GM04504 (cell line): Measurements from ENCODE around the gene ZBTB6.
"Not testable (repeated sequence)": the region's sequence is repeated elsewhere in the genome, so short reads cannot be mapped to it uniquely, and the experiment has no call there.

ENCODE experiments used
- DNase-seq: peaks from one replicate; pipeline ENCODE4 v3.0.0-alpha.2; 2012; ENCODE audit warnings: low read depth

The ZBTB6 gene

DNA sequence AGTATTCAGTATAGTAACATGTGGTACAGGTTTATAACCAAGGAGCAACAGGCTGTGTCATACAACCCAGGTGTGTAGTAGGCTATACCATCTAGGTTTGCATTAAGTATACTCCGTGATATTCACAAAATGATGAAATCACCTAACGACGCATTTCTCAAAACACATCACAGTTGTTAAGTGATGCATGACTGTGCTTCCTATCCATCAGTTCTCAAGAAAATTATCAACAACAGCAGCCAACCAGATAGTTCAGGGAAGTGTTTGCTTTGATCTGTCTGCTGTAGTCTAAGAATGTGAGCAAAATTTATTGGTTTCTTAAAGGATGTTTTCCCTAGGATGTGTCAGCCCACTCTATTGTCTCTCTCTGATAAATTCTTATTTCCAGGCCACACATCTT is 10.8 kb upstream of the ZBTB6 start:
- DNase-seq: no peak

GRCh38 chr9:122922713-122923112 is 9.6 kb upstream of the ZBTB6 start:
- no peak for DNase-seq

GRCh38 chr9:122918310-122918709 is 5.2 kb upstream of the ZBTB6 start:
- no peak for DNase-seq

DNA sequence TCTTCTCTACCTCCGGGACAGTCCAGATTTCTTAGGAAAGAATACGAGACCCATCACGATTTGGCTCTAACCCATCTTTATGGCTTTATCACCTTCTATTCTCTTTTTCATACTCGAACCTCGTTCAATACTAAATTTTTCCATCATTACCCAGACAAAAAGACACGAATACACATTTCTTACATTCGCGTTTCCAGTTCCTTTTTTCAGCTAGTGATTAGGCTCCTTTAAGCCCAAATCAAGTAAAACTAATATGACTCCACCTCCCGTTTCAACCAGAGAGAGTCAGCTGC is 506 bp downstream of the ZBTB6 start:
- no peak for DNase-seq

- not testable (repeated sequence) for DNase-seq
These were observed 7.0 kb downstream of the ZBTB6 start for GRCh38 chr9:122906122-122906521.

GRCh38 chr9:122904823-122905710 is 8.1 kb downstream of the ZBTB6 start, which contains the start of gene RC3H2:
Gene RC3H2 (minus strand): TSS chr9:122905359. CDS start chr9:122897509, 7,850 bp downstream.
- DNase-seq: peak; percentile 100

DNA sequence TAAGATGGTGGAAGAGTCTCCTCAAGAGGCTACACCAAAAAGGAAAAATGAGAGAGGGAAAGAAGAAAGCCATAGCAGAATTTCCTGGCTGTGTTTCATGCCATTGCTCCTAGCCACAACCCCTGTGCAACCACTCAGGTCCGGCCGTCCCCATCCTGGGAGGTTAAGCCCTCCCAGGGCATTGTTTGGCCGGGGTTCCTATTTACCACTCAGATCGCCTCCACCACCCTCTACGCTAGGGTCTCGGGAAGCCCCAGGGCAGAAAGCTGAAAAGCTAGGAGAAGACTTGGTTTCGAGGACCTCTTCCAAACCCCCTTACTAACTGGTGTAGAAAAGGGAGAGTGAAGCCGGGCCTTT is 8.7 kb downstream of the ZBTB6 start:
- DNase-seq: no peak

GRCh38 chr9:122900791-122901190 is 12.3 kb downstream of the ZBTB6 start:
- no peak for DNase-seq

DNA sequence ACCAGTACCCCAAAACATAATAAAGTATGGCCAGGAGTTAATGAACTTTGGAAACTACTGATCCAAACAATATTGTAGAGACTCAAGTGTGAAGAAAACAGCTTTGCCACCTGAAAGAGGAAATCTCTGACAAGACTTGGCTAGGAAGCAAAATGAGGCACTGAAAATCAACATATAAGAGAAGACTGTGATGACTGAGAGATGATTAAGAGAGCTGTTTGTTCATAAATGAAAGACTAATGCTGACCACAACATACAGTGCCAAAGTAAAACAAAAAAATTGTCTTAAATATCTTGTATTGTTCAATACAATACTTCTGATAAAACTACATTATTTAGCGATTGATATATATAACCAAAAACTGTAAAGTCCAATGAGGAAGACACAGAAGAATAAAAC is 15.2 kb downstream of the ZBTB6 start:
- DNase-seq: no peak

GRCh38 chr9:122888480-122888879 is 24.6 kb downstream of the ZBTB6 start:
- DNase-seq: no peak

- no peak for DNase-seq
These were observed 30.0 kb downstream of the ZBTB6 start for GRCh38 chr9:122883125-122883524.

DNA sequence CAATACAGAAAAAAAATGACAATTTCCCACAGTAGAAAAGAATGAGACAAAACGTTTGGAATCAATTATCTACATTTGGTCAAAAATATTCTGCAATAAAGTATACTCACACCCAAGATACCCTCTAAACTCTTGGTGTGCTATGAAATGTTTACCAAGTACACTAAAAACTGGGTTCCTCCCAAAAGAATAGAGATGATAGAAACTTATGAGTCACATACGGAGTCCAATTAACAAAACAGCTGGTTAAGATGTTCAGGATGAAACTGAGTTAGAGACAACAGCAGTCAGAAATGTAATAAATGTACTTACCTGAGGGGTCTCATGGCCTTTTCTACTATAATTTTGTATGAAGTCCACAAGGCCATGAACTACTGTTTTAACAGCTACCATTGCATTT is 33.7 kb downstream of the ZBTB6 start:
- DNase-seq: no peak

DNA sequence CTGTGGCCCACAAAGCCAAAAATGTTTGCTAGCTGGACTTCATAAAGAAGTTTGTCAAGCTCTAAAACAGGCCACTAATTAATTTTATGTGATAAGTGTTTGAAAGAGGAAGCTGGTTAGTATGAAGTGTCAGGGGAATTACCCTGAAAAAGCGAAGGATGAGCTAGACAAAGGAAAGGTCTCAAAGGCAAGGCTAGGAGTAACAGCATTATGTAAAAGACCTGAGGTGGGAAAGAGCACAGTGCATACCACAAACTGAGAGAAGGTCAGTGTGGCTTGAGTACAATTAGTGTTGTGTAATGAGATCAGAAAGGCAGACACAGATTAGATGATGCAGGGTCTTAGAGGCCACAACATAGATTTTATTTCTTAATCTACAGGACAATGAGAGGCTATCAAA is 37.6 kb downstream of the ZBTB6 start:
- no peak for DNase-seq

- not testable (repeated sequence) for DNase-seq
These were observed 45.8 kb downstream of the ZBTB6 start for GRCh38 chr9:122867276-122867675.

- DNase-seq: no peak
These were observed 47.0 kb downstream of the ZBTB6 start for GRCh38 chr9:122866079-122866478.

DNA sequence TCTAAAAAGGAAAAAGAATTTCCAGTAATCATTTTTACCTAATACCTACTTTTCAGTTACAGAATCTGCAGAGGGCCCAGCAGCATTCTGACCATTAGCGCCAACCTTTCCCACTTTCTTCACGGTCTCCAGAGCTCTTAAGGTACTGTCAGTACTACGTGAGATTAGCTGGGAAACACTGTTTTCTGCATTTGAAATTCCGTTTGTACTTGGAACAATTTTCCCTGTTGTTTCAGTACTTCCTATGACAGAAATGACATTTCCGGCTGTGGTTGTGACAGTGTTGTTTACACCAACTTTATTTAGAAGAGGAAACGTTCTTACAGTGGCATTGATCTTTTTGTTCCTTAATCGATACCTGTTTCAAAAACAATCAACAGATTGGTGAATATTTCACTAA is 47.8 kb downstream of the ZBTB6 start:
- no peak for DNase-seq

GRCh38 chr9:122863407-122863806 is 49.7 kb downstream of the ZBTB6 start:
- no peak for DNase-seq

GRCh38 chr9:122860319-122861142 is 52.6 kb downstream of the ZBTB6 start:
- no peak for DNase-seq
